GM21717 (cell line): ENCODE data around the gene ZG16B.

Experiments used
- ATAC-seq: cut with Tn5 transposase; IDR thresholded peaks from one replicate; pipeline ENCODE4 v1.9.1; 2021; ENCODE audit warnings: mild to moderate bottlenecking, moderate library complexity; ENCODE audit not compliant: unreplicated experiment

Gene ZG16B, protein sequence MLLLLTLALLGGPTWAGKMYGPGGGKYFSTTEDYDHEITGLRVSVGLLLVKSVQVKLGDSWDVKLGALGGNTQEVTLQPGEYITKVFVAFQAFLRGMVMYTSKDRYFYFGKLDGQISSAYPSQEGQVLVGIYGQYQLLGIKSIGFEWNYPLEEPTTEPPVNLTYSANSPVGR

DNA sequence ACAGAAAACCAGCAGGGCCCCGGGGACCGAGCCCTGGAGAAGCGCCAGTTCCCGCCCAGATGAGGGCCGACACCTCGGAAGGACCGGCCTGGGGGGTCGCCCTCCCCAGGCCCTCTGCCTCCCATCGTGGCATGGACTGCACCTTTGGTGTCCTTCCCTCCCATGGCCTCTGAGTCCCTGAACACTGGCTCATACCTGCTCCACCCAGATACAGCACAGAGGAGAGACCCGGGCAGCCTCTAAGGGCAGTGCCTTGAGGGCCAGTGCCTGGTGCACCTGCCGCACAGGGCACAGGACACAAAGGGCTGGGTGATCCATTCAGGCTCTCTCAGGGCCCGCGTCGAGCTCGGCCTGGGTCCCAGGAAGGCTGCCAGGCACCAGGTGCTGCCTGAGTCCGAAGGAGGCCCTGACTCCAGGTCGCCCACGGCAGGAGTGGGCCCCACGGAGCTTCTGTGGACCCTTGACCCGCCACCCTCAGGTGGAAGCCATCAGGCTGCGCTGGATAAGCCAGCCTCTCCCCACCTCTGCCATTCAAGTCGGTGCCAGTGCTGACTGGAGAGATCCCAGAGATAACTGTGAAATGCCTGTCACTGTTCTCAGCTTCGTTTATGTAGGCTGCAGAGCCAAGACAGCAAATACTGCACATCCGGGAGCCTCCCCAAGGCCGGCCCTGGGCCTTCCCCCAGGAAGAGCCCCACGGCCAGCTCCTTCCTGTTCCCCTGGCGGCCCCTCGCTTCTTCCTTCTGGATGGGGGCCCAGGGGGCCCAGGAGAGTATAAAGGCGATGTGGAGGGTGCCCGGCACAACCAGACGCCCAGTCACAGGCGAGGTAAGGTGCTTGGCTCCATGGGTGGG lies at the start of gene ZG16B:
TSS of gene ZG16B (plus strand) at position 803 of the 854 bp plus-strand sequence. CDS start 139 bp downstream, outside the sequence.
- ATAC-seq = no peak

DNA sequence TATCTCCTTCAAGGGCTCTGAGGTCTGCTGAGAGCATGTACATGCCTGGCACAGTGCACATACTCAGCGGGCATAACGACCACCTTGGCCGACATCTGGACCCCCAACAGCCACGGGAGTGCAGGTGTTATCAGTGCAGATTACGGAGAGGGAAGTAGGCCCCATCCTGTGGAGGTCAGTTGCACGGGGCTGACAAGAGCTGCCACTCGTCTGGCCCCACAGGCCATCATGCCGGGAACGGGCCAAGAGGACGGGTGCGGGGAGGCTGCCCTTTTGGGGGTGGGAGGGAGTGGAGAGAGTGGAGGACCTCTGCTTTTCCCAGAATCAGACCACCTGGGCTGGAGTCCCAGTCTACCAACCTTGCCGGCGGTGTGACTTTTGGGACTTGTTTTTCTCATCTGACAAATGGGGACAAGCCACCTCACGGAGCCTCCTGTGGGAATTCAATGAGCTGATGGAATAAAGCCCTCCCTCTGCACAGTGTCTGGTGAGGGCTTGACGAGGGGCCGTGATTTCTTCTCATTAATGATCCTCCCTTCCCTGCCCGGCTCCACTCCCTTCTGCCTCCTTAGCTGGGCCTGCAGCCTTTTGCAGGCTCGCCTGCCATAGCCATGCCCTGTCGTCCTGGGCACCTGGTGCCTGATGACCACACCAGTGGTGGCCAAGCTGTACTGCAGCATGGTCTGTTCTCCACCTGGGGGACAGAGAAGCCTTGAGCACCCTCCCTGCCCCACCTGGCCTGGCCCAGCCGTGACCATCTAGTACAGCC lies 47.3 kb upstream of the ZG16B start:
- ATAC-seq = no peak

DNA sequence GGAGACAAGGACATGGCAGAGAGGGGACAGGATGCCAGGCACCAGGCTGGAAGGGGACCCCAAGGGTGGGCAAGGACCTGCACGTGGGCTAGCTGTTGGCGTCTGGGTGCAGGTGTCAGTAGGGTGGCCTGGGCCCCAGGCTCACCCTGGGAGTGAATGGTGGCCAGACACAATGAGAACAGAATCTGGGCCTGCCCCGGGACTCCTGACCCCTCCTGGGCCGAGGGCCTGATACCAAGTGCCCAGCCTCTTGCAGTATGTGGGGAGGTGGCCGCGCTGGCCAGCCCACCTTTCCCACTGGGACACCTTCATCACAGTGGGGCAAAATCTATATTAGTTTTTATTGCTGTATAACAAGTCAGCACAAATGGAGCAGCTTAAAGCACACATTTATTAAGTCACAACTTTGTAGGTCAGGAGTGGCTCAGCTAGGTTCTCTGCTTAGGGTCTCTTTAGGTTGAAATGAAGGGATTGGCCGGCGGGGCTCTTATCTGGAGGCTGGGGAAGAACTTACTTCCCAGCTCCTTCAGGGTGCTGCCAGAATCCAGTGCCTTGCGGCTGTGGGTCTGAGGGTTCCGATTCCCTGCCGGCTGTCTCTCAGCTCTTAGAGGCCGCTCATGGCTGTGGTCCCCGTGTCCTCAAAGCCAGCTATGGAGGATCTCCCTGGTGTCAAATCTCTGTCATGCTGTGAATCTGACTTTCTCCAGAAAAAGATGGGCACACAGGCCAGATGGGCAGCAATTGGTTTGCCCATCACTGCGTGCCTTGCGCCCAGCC lies 46.3 kb upstream of the ZG16B start:
- ATAC-seq = no peak

DNA sequence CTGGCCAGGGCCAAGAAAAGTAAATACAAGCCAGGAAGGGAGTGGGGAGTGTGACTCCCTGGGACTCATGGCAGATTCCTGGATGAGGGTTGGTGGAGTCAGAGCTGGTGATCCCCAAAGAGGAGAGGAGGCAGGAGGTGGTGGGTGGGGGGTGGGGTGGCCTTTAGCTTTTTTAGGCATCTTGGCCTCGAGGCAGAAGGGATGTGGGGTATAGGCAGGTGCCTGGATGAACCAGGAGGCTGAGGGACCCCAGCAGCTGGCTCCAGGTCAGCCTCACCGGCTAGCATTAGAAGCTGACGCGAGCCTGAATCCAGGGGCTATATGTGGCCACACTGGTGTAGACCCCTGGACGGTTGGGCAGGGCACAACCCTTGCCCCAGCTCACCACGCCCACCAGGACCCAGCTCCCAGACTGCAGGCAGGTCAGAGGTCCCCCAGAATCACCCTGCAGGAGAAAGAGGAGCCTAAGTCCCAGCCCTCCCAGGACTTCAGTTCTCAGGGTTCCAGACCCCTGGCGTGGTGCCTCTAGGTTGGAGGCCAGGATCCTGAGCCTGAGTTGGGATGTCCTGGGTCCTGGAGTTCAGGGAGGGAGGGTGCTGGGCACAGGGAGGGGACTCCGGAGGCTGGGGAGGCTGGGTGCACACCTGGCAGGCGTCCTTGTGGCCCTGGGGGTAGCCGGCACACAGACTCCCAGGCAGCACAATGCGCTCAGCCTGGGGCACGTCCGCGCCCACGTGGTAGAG lies 45.6 kb upstream of the ZG16B start:
- ATAC-seq = no peak

DNA sequence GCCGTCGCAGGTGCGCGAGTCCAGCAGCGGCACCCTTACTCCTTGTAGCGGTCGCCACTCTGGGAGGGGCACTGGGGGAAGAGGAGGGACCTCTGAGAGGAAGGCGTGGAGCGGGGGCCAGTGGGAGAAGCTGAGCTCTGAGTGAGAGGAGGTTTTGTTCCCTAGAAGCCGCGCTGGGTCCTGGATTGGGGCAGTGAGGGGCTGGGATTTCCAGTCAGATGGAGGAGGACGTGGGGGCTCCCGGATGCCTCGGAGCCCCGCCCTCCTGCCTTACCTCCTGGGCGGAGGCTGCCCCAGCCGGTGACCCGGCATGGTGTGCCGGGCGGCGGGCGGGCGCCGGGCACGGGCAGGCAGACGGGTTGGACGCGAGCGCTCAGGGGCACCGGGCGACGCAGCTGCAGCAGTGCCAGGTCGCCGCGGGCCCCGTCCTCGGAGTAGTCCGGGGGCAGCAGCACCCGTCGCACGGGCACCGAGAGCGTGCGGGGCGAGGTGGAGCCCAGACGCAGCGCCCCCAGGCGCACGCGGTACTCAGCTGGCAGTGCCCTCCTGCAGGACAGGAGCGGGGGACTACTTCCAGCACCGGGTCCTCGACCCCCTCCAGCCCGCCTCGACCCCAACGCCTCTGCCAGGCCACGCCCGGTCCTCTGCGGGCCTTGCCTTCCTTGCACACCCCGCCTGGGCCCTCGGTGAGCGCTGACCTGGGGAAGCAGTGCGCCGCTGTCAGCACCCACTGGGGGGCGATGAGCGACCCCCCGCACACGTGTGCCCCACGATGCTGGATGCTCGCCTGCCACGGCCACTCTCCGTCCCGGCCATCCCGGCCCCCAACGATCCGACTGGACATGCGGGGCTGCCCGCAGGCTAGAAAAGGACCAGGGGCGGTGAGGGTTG lies 44.8 kb upstream of the ZG16B start:
- no peak for ATAC-seq

DNA sequence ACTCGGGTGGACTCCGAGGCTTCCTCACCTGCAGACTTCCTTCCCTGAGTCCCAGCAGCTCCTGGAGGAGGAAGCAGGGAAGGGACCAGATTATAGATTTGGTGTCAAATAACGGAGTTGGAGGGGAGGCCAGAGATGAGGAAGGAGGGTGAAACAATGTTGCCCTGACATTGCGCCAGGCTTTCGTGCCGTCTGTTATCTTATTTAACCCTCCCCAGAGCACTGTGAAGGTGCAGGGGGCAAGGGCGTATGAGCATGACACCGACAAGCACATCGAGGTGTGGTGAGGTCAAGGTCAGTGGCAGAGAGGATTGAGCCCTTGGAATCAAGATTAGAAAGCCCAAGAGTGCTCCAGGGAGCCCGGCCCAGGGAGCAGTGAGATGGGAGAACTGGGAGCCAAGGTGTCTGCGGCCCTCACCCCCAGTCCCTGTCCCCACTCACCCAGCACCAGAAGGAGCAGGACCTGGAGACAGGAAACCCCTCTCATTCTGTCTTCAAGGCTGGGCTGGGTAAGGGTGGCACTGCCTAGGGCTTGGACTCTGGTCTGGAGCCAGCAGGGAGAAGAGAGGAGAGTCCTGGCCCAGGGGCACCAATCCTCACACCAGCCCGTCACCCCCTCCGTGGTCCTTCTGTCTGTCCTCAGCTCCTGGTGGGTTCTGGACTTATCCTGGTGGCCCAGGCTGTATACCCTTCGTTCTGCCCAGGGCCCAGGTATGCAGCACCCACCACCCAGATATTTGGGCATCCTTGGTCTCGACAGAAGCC lies 43.9 kb upstream of the ZG16B start:
- no peak for ATAC-seq

DNA sequence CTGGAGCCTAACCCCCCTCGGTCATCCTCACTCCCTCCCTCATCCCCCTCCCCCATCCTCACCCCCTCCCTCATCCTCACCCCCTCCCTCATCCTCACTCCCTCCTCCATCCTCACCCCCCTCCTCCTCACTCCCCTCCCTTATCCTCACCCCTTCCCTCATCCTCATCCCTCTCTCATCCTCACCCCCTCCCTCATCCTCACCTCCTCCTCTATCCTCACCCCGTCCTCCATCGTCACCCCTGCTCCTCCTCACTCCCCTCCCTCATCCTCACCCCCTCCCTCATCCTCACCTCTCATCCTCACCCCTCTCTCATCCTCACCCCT lies 43.3 kb upstream of the ZG16B start:
- ATAC-seq = no peak

DNA sequence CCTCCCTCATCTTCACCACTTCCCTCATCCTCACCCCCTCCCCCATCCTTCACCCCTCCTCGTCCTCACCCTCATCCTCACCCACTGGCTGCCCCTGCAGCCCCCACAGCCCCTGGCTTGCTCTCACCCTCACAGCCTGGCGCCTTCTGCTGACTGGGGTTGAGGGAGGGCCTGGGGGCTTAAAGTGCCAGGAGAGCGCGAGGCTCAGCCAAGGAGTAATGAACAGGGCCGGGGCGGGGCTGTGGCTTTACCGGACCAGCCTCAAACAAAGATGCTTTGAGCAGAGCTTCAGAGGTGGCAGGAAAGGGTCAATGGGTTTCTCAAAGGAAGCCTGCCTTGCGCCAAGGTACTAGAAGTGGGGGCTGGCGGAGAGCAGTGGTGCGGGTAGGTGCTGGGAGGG lies 42.7 kb upstream of the ZG16B start, which contains the start of gene PRSS33:
TSS of gene PRSS33 (minus strand) at position 155 of the 400 bp plus-strand sequence. CDS start 1,013 bp downstream, outside the sequence.
- ATAC-seq = no peak

DNA sequence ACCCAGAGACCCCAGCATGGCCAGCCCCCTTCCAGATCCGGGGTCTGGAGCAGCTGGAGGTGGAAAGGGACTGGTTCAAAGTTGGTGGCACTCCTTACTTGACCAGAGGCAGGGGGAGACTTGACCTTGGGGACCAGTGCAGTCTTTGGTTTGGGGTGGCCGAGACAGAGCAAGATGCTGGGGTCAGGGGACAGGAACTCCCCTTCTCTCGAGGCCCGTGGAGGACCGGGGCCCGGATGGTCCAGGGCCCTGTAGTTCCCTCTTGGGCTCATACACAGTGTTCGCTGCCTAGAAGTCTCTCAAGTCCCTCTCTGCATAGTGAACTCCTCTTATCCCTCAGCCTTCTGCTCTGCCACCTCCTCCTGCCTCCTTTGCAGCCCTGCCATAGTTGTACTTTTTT lies 42.1 kb upstream of the ZG16B start:
- ATAC-seq = no peak

DNA sequence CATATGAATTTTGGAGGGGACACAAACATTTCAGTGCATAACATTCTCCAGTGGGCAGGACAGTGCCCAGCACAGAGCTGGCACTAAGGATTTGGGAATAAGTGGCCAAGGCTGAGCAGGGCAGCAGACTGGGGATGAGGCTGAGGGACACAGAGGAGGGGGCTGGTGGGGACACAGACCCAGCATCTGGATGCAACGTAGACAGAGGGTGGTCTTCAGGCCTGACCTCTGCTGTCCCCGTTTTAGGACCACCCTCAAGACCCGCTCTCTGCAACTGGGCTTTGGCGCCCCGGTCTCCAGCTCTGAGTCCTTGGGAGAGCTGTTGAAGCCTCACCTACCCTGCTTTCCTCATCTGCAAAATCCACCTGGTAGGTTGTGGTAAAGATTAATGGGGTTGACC lies 39.5 kb upstream of the ZG16B start:
- no peak for ATAC-seq

DNA sequence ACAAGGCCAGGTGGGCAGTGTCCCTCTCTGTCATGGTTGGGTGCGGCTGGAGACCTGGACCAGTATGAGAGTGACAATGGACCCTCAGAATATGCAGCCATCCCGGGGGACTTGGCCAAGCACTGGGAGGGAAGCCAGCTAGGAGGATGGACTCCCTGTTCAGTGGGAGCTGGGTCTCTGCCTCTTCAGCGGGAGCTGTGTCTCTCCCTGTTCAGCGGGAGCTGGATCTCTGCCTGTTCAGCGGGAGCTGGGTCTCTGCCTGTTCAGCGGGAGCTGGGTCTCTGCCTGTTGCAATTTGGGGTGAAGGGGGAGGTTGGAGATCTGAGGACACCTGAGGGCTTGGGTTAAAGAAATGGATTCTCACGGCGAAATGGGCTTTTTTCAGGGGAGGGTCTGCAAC lies 38.9 kb upstream of the ZG16B start:
- ATAC-seq = no peak

DNA sequence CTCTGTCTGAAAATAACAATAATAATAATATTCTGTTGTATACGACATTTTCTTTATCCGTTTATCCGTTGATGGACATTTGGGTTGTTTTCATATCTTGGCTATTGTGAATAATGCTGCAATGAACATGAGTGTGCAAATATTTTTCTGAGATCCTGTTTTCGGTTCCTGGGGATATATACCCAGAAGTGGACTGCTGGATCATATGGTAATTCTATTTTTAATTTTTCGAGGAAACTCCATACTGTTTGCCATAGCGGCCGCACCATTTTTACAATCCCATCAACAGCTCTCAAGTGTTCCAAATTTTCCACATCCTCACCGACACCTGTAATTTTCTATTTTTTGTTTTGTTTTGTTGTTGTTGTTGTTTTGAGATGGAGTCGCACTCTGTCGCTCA lies 37.2 kb upstream of the ZG16B start:
- ATAC-seq = no peak

DNA sequence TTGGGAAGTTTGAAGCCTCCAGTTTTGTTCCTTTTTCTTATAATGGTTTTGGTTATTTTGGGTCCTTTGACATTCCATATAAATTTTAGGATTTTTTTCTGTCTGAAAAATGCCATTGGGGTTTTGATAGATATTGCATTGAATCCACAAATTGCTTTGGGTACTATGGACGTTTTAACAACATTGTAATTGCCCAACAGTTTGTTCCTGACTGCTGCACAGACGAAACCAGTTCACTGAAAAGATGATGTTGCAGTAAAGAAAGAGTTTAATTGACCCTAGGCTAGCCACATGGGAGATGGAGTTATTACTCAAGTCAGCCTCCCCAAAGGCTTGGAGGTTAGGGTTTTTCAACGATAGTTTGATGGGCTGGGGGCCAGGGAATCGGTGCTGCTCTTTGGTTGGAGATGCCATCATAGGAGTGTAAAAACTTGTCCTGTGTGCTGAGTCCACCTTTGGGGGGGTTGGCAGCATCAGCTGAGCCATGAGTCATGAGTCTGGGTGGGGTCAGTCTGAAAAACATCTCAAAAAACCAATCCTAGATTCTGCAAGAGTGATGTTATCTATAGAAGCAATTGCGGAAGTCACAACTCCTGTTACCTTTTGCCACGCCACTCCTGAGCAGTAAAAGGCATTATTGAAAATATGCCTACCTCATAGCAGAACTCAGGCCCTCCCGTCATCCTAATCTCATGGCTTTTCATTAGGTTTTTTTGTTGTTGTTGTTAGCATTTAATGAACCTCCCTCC lies 34.5 kb upstream of the ZG16B start:
- ATAC-seq = no peak

DNA sequence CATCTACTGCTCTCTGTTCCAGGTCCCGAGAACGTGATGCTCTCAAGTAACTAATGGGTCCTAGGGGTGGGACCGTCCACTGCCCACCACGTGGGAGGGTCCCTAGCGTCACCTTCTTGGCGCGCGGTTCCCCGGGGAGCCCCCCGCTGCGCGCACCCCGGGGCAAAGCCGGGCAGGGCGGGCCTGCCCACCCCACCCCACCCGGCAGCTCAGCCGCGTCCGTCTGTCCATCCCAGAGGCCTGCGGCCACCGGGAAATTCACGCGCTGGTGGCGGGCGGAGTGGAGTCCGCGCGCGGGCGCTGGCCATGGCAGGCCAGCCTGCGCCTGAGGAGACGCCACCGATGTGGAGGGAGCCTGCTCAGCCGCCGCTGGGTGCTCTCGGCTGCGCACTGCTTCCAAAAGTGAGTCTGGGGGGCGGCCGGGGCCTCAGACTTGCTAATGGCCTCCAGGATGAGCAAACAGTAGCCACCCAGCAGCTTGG lies 31.3 kb upstream of the ZG16B start:
- ATAC-seq = no peak

DNA sequence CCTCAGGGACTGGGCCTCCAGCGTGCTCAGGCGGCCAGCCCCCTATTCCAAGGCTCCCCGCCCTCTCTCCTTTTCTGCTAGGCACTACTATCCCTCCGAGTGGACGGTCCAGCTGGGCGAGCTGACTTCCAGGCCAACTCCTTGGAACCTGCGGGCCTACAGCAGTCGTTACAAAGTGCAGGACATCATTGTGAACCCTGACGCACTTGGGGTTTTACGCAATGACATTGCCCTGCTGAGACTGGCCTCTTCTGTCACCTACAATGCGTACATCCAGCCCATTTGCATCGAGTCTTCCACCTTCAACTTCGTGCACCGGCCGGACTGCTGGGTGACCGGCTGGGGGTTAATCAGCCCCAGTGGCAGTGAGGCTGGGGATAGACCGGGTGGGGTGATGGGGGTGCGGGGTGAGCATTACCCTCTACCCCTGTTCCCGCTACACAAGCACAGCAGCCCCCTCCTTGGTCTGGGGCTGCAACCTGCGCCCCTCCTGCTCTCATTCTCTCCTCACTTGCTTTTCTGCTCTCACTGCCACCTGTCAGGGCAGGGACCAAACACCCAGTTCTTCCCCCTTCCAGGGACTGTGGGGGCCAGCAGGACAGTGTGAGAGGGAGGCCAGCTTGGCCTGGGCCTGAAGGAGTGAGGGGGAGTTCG lies 30.8 kb upstream of the ZG16B start:
- no peak for ATAC-seq

DNA sequence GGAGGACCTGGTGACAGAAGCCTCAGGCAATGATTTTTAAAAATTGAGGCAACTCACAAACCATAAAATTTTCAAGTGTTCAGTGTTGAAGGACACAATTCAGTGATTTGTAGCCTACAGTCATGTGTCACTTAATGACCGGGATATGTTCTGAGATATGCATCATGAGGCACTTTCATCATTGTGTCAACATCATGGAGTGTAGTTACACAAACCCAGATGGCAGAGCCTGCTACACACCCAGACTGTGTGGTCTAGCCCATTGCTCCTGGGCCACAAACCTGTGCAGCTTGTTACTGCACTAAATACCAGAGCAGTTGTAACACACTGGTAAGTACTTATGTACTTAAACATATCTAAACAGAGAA lies 30.3 kb upstream of the ZG16B start:
- ATAC-seq = no peak

DNA sequence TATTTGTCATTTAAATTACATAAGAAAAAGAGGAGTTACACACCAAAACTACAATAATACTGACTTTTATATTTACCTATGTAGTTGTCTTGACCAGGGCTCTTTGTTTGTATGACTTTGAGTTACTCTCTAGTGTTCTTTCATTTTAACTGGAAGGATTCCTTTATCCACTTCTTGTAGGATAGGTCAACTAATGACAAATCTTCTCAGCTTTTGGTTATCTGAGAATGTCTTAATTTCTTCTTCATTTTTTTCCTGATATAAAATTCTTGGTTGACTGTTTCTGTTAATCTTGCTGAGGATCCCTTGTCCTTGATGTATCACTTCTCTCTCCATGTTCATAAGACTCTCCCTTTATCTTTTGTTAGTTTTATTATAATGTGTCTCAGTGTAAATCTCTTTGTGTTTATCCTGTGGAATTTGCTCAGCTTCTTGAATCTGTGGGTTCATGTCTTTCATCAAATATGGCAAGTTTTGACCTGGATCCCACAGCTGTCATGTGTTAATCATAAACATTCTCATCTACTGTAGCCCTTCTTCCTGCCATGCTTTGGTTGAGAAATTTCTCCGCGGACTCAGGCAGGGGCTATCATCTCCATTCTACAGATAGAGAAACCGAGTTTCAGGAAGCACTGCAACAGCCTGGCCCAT lies 26.4 kb upstream of the ZG16B start:
- no peak for ATAC-seq
